HG02840 (cell line): ENCODE data around the gene APAF1.

ENCODE experiments used
- ATAC-seq: cut with Tn5 transposase; IDR thresholded peaks from one replicate; pipeline ENCODE4 v1.9.1; 2021; ENCODE audit warnings: mild to moderate bottlenecking, moderate library complexity, moderate number of reproducible peaks; ENCODE audit not compliant: unreplicated experiment, low FRiP score

APAF1 gene

GRCh38 chr12:98725476-98726247 is 80.6 kb downstream of the APAF1 start:
- ATAC-seq: no peak

GRCh38 chr12:98727196-98727595 is 82.1 kb downstream of the APAF1 start:
- ATAC-seq: no peak

- no peak for ATAC-seq
Measured at GRCh38 chr12:98730412-98730811, 85.3 kb downstream of the APAF1 start.

- no peak for ATAC-seq
Measured at GRCh38 chr12:98733667-98734350, 88.7 kb downstream of the APAF1 start.

GRCh38 chr12:98735821-98736220 is 90.7 kb downstream of the APAF1 start:
- ATAC-seq: no peak

- no peak for ATAC-seq
Measured at GRCh38 chr12:98736352-98737321, 91.5 kb downstream of the APAF1 start.

- no peak for ATAC-seq
Measured at GRCh38 chr12:98737322-98737712, 92.2 kb downstream of the APAF1 start.

- no peak for ATAC-seq
Measured at GRCh38 chr12:98738002-98738401, 92.9 kb downstream of the APAF1 start.

GRCh38 chr12:98738539-98738938 is 93.4 kb downstream of the APAF1 start:
- ATAC-seq: no peak

GRCh38 chr12:98740751-98741150 is 95.7 kb downstream of the APAF1 start:
- no peak for ATAC-seq

- no peak for ATAC-seq
Measured at GRCh38 chr12:98741196-98741555, 96.1 kb downstream of the APAF1 start.

- ATAC-seq: no peak
Measured at GRCh38 chr12:98741556-98742265, 96.6 kb downstream of the APAF1 start.

- no peak for ATAC-seq
Measured at GRCh38 chr12:98743362-98743953, 98.4 kb downstream of the APAF1 start.

- no peak for ATAC-seq
Measured at GRCh38 chr12:98744680-98745079, 99.6 kb downstream of the APAF1 start.

GRCh38 chr12:98745578-98746391 is 100.7 kb downstream of the APAF1 start:
- ATAC-seq: no peak

GRCh38 chr12:98748463-98748862 is 103.4 kb downstream of the APAF1 start:
- ATAC-seq: no peak

GRCh38 chr12:98750511-98750910 is 105.4 kb downstream of the APAF1 start:
- no peak for ATAC-seq

GRCh38 chr12:98751580-98752115 is 106.6 kb downstream of the APAF1 start:
- ATAC-seq: no peak

GRCh38 chr12:98752726-98753125 is 107.6 kb downstream of the APAF1 start:
- ATAC-seq: no peak
